ENCODE results near the gene MMP21. TPM values are rescaled to one million over a fixed set of nuclear protein-coding genes. Genes with fewer than 3 reads are reported as not detected.

Gene MMP21
- polyA plus RNA-seq, 6 donors from 2014 or later, result not detected

GRCh38 chr10:125782616-125783015 lies 7.0 kb upstream of the MMP21 start:
- H3K4me3 Mint-ChIP-seq, result no peak overlapping the region
- H3K4me1 Mint-ChIP-seq, result peaks cover 0 to 2% (median 0%) of the 10 kb centered on the region in 3 donors
- DNase-seq (no peak), ATAC-seq (ENCODE audit: low read depth in 2 of 2) (no peak)
- H3K27me3 Mint-ChIP-seq, result peaks cover 0 to 9% (median 6%) of the 10 kb centered on the region in 3 donors
- peaks cover 0 to 1% of the 10 kb centered on the region in 2 donors for H3K36me3 Mint-ChIP-seq
- no peak overlapping the region for H3K27ac Mint-ChIP-seq
- H3K9me3 Mint-ChIP-seq, result peaks cover 0 to 2% (median 0%) of the 10 kb centered on the region in 7 donors

- Mint-ChIP-seq H3K9me3 (peaks cover 0 to 2% (median 0%) of the 10 kb centered on the region in 7 donors), H3K36me3 (no peaks in the 10 kb centered on the region), H3K4me1 (peaks cover 0 to 2% (median 0%) of the 10 kb centered on the region in 3 donors), H3K27me3 (peaks cover 0 to 11% (median 6%) of the 10 kb centered on the region in 3 donors), H3K27ac (no peak overlapping the region), H3K4me3 (no peak overlapping the region)
- no peak for ATAC-seq (ENCODE audit: low read depth in 2 of 2)
- DNase-seq, result no peak
These were observed 6.4 kb upstream of the MMP21 start for GRCh38 chr10:125782054-125782453.

GRCh38 chr10:125781374-125781773 lies 5.8 kb upstream of the MMP21 start:
- H3K4me3 Mint-ChIP-seq, result no peak overlapping the region
- peaks cover 0 to 2% (median 0%) of the 10 kb centered on the region in 7 donors for H3K9me3 Mint-ChIP-seq
- H3K4me1 Mint-ChIP-seq, result no peaks in the 10 kb centered on the region
- no peak overlapping the region for H3K27ac Mint-ChIP-seq
- ATAC-seq (ENCODE audit: low read depth in 2 of 2), result no peak
- peaks cover 0 to 11% (median 6%) of the 10 kb centered on the region in 3 donors for H3K27me3 Mint-ChIP-seq
- no peak for DNase-seq
- no peaks in the 10 kb centered on the region for H3K36me3 Mint-ChIP-seq

GRCh38 chr10:125779403-125780327 lies 4.0 kb upstream of the MMP21 start:
- ATAC-seq (ENCODE audit: low read depth in 2 of 2) (no peak), DNase-seq (no peak)
- H3K4me1 Mint-ChIP-seq, result no peaks in the 10 kb centered on the region
- H3K9me3 Mint-ChIP-seq, result peaks cover 0 to 2% (median 0%) of the 10 kb centered on the region in 7 donors
- peaks cover 0 to 12% (median 6%) of the 10 kb centered on the region in 3 donors for H3K27me3 Mint-ChIP-seq
- no peak overlapping the region for H3K4me3 Mint-ChIP-seq
- H3K36me3 Mint-ChIP-seq, result peaks cover 0 to under 1% of the 10 kb centered on the region in 2 donors
- peak overlapping the region in 1 of 6 donors; percentile 35 for H3K27ac Mint-ChIP-seq

GRCh38 chr10:125778556-125778955 lies 2.9 kb upstream of the MMP21 start:
- no peak for DNase-seq
- Mint-ChIP-seq H3K4me3 (peak overlapping the region in 1 of 8 donors; percentile 12), H3K27ac (no peak overlapping the region), H3K36me3 (peaks cover 0 to 8% of the 10 kb centered on the region in 2 donors), H3K4me1 (no peaks in the 10 kb centered on the region), H3K9me3 (peaks cover 0 to 5% (median 0%) of the 10 kb centered on the region in 7 donors), H3K27me3 (peaks cover 0 to 20% (median 13%) of the 10 kb centered on the region in 3 donors)
- no peak for ATAC-seq (ENCODE audit: low read depth in 2 of 2)

- DNase-seq, result no peak
- peaks cover 0 to 20% (median 13%) of the 10 kb centered on the region in 3 donors for H3K27me3 Mint-ChIP-seq
- H3K36me3 Mint-ChIP-seq, result peaks cover 0 to 8% of the 10 kb centered on the region in 2 donors
- H3K4me3 Mint-ChIP-seq, result no peak overlapping the region
- H3K9me3 Mint-ChIP-seq, result peaks cover 0 to 5% (median 0%) of the 10 kb centered on the region in 7 donors
- no peaks in the 10 kb centered on the region for H3K4me1 Mint-ChIP-seq
- no peak for ATAC-seq (ENCODE audit: low read depth in 2 of 2)
- H3K27ac Mint-ChIP-seq, result peak overlapping the region in 1 of 6 donors; percentile 19
These were observed 2.2 kb upstream of the MMP21 start for GRCh38 chr10:125777806-125778205.

GRCh38 chr10:125774581-125775191 lies 935 bp downstream of the MMP21 start:
- peaks cover 0 to 5% (median 0%) of the 10 kb centered on the region in 7 donors for H3K9me3 Mint-ChIP-seq
- no peak for DNase-seq
- no peaks in the 10 kb centered on the region for H3K4me1 Mint-ChIP-seq
- H3K36me3 Mint-ChIP-seq, result peaks cover 0 to 8% of the 10 kb centered on the region in 2 donors
- ATAC-seq (ENCODE audit: low read depth in 2 of 2), result no peak
- H3K4me3 Mint-ChIP-seq, result no peak overlapping the region
- H3K27ac Mint-ChIP-seq, result no peak overlapping the region
- peaks cover 0 to 20% (median 13%) of the 10 kb centered on the region in 3 donors for H3K27me3 Mint-ChIP-seq

- no peaks in the 10 kb centered on the region for H3K4me1 Mint-ChIP-seq
- H3K27ac Mint-ChIP-seq, result no peak overlapping the region
- H3K9me3 Mint-ChIP-seq, result peaks cover 0 to 5% (median 0%) of the 10 kb centered on the region in 7 donors
- DNase-seq, result no peak
- ATAC-seq (ENCODE audit: low read depth in 2 of 2), result no peak
- H3K36me3 Mint-ChIP-seq, result peaks cover 0 to 8% of the 10 kb centered on the region in 2 donors
- no peak overlapping the region for H3K4me3 Mint-ChIP-seq
- H3K27me3 Mint-ChIP-seq, result peaks cover 0 to 20% (median 13%) of the 10 kb centered on the region in 3 donors
These were observed 1.7 kb downstream of the MMP21 start for GRCh38 chr10:125773687-125774543.

GRCh38 chr10:125772864-125773180 lies 2.8 kb downstream of the MMP21 start:
- Mint-ChIP-seq H3K9me3 (peaks cover 0 to 5% (median 0%) of the 10 kb centered on the region in 7 donors), H3K4me1 (no peaks in the 10 kb centered on the region), H3K27me3 (peaks cover 0 to 13% (median 7%) of the 10 kb centered on the region in 3 donors), H3K36me3 (peaks cover 3 to 8% of the 10 kb centered on the region in 2 donors), H3K4me3 (no peak overlapping the region), H3K27ac (no peak overlapping the region)
- no peak for DNase-seq
- no peak for ATAC-seq (ENCODE audit: low read depth in 2 of 2)

GRCh38 chr10:125772112-125772863 lies 3.3 kb downstream of the MMP21 start:
- peak overlapping the region in 1 of 6 donors; percentile 89 for H3K27ac Mint-ChIP-seq
- H3K9me3 Mint-ChIP-seq, result peaks cover 0 to 5% (median 0%) of the 10 kb centered on the region in 7 donors
- peaks cover 0 to 9% (median 7%) of the 10 kb centered on the region in 3 donors for H3K27me3 Mint-ChIP-seq
- H3K4me3 Mint-ChIP-seq, result peak overlapping the region in 1 of 8 donors; percentile 41
- H3K36me3 Mint-ChIP-seq, result peaks cover 8% of the 10 kb centered on the region in 2 donors
- no peaks in the 10 kb centered on the region for H3K4me1 Mint-ChIP-seq
- no peak for DNase-seq
- no peak for ATAC-seq (ENCODE audit: low read depth in 2 of 2)

GRCh38 chr10:125770844-125771243 lies 4.8 kb downstream of the MMP21 start:
- peaks cover 8 to 13% of the 10 kb centered on the region in 2 donors for H3K36me3 Mint-ChIP-seq
- H3K27me3 Mint-ChIP-seq, result peaks cover 0 to 9% (median 7%) of the 10 kb centered on the region in 3 donors
- no peaks in the 10 kb centered on the region for H3K4me1 Mint-ChIP-seq
- H3K27ac Mint-ChIP-seq, result peak overlapping the region in 1 of 6 donors; percentile 53
- DNase-seq, result no peak
- H3K4me3 Mint-ChIP-seq, result no peak overlapping the region
- ATAC-seq (ENCODE audit: low read depth in 2 of 2), result no peak
- peaks cover 0 to 5% (median 0%) of the 10 kb centered on the region in 7 donors for H3K9me3 Mint-ChIP-seq

- peak overlapping the region in 1 of 6 donors; percentile 68 for H3K27ac Mint-ChIP-seq
- H3K27me3 Mint-ChIP-seq, result peaks cover 0 to 3% (median 2%) of the 10 kb centered on the region in 3 donors
- H3K4me3 Mint-ChIP-seq, result no peak overlapping the region
- H3K9me3 Mint-ChIP-seq, result peaks cover 0 to under 1% (median 0%) of the 10 kb centered on the region in 7 donors
- H3K4me1 Mint-ChIP-seq, result no peaks in the 10 kb centered on the region
- H3K36me3 Mint-ChIP-seq, result peaks cover 2 to 23% of the 10 kb centered on the region in 2 donors
- no peak for ATAC-seq (ENCODE audit: low read depth in 2 of 2)
- DNase-seq, result no peak
These were observed 6.4 kb downstream of the MMP21 start for GRCh38 chr10:125769175-125769574.
